Measurements from ENCODE around the gene HSD17B2. TPM values are rescaled to one million over a fixed set of nuclear protein-coding genes. Genes with fewer than 3 reads are reported as not detected.

HSD17B2 gene
- total RNA-seq, 1 experiment from 2014 or later = not detected

GRCh38 chr16:82019535-82019934 lies 15.5 kb upstream of the HSD17B2 start:
- Histone ChIP-seq H3K9ac (ENCODE audit: low read length) (no peak overlapping the region), H3K9me2 (ENCODE audit: insufficient read depth) (no peaks in the 10 kb centered on the region; the same call in 1 of the 2 replicates), H3K4me3 (replicated peaks in 1 of 2; ENCODE audit: low read depth in 1 of 2, low read length in 2 of 2) (no peak overlapping the region), H3K79me2 (ENCODE audit: insufficient read depth, low read length) (no peaks in the 10 kb centered on the region), H3K4me1 (ENCODE audit: control insufficient read depth in 1 of 2, insufficient read depth in 2 of 2, low read length in 2 of 2) (0 out of 4 replicates have a peak, but pooled peaks cover 0 to 6% of the 10 kb centered on the region in 2 experiments), H2AFZ (ENCODE audit: low read depth, low read length, poor library complexity, severe bottlenecking) (no peak overlapping the region), H3K27ac (ENCODE audit: low read depth, low read length) (no peak overlapping the region), H4K20me1 (ENCODE audit: insufficient read depth) (no peaks in the 10 kb centered on the region), H3K4me2 (ENCODE audit: low read length) (no peak overlapping the region), H3K36me3 (ENCODE audit: control insufficient read depth in 1 of 2, insufficient read depth in 2 of 2, low read length in 2 of 2) (no peaks in the 10 kb centered on the region), H3K9me3 (ENCODE audit: control insufficient read depth in 1 of 2, insufficient read depth in 1 of 2, low read depth in 1 of 2, low read length in 2 of 2) (peaks cover 0 to 8% of the 10 kb centered on the region in 2 experiments; a peak in 1 of 4 replicates), H3K27me3 (ENCODE audit: insufficient read depth, low read length) (peaks cover 37% of the 10 kb centered on the region)
- no peak for TF ChIP-seq POLR2AphosphoS5 (IDR thresholded peaks at IDR 0.05; ENCODE audit: low read depth, low read length)
- TF ChIP-seq SRF (IDR thresholded peaks at IDR 0.05; ENCODE audit: low read depth) = no peak
- TF ChIP-seq TCF7L2 (IDR thresholded peaks at IDR 0.05; ENCODE audit: borderline replicate concordance, extremely low read depth, insufficient read depth, insufficient read length) = no peak
- no peak for TF ChIP-seq SP1 (IDR thresholded peaks at IDR 0.05; ENCODE audit: low read depth)
- TF ChIP-seq JUND (IDR thresholded peaks at IDR 0.05) = no peak
- no peak for TF ChIP-seq ZFX (IDR thresholded peaks at IDR 0.05)
- ChIA-PET RAD21 (ENCODE audit: low non-redundant PET in 1 of 2, low total read pairs in 2 of 2, uncharacterized antibody in 2 of 2, unreplicated experiment in 2 of 2) (no interaction called here), POLR2A (no interaction called here), CTCF (no interaction called here)
- BruUV-seq (replicated peaks) = no TSS peak
- ATAC-seq = no peak
- no peak for DNase-seq (ENCODE audit: low read depth, low spot score)
- intact Hi-C loops (cut with micrococcal nuclease) = no loop called here

GRCh38 chr16:82020051-82020450 lies 15.0 kb upstream of the HSD17B2 start:
- no peak for ATAC-seq
- Histone ChIP-seq H3K9ac (ENCODE audit: low read length) (no peak overlapping the region), H3K4me3 (replicated peaks in 1 of 2; ENCODE audit: low read depth in 1 of 2, low read length in 2 of 2) (no peak overlapping the region), H3K4me2 (ENCODE audit: low read length) (no peak overlapping the region), H3K79me2 (ENCODE audit: insufficient read depth, low read length) (no peaks in the 10 kb centered on the region), H3K9me2 (ENCODE audit: insufficient read depth) (no peaks in the 10 kb centered on the region; the same call in 1 of the 2 replicates), H3K4me1 (ENCODE audit: control insufficient read depth in 1 of 2, insufficient read depth in 2 of 2, low read length in 2 of 2) (0 out of 4 replicates have a peak, but pooled peaks cover 0 to 6% of the 10 kb centered on the region in 2 experiments), H3K9me3 (ENCODE audit: control insufficient read depth in 1 of 2, insufficient read depth in 1 of 2, low read depth in 1 of 2, low read length in 2 of 2) (peaks cover 0 to 3% of the 10 kb centered on the region in 2 experiments; a peak in 1 of 4 replicates), H4K20me1 (ENCODE audit: insufficient read depth) (no peaks in the 10 kb centered on the region), H2AFZ (ENCODE audit: low read depth, low read length, poor library complexity, severe bottlenecking) (no peak overlapping the region), H3K36me3 (ENCODE audit: control insufficient read depth in 1 of 2, insufficient read depth in 2 of 2, low read length in 2 of 2) (no peaks in the 10 kb centered on the region), H3K27me3 (ENCODE audit: insufficient read depth, low read length) (peaks cover 38% of the 10 kb centered on the region), H3K27ac (ENCODE audit: low read depth, low read length) (no peak overlapping the region)
- CTCF ChIA-PET = no interaction called here
- RAD21 ChIA-PET (ENCODE audit: low non-redundant PET in 1 of 2, low total read pairs in 2 of 2, uncharacterized antibody in 2 of 2, unreplicated experiment in 2 of 2) = no interaction called here
- BruUV-seq (replicated peaks) = no TSS peak
- intact Hi-C loops (cut with micrococcal nuclease) = no loop called here
- POLR2A ChIA-PET = no interaction called here
- DNase-seq (ENCODE audit: low read depth, low spot score) = no peak
- TF ChIP-seq CBX3 (IDR thresholded peaks at IDR 0.05; ENCODE audit: low read depth) (no peak), SIN3A (IDR thresholded peaks at IDR 0.05; ENCODE audit: low read depth) (no peak), ZNF274 (IDR thresholded peaks at IDR 0.05; ENCODE audit: low read depth, low read length) (no peak), SRF (IDR thresholded peaks at IDR 0.05; ENCODE audit: low read depth) (no peak), EGR1 (IDR thresholded peaks at IDR 0.05; ENCODE audit: low read depth) (no peak), RAD21 (IDR thresholded peaks at IDR 0.05; ENCODE audit: low read depth) (no peak), ATF3 (IDR thresholded peaks at IDR 0.05) (no peak), EZH2 (IDR thresholded peaks at IDR 0.05) (no peak), SP1 (IDR thresholded peaks at IDR 0.05; ENCODE audit: low read depth) (no peak), YY1 (IDR thresholded peaks at IDR 0.05; ENCODE audit: extremely low read depth, insufficient replicate concordance, low read depth, low read length) (no peak)
